ENCODE data around the gene SKAP1. TPM values are rescaled to one million over a fixed set of nuclear protein-coding genes. Genes with fewer than 3 reads are reported as not detected.
"Not testable (repeated sequence)": the region's sequence is repeated elsewhere in the genome, so short reads cannot be mapped to it uniquely, and the experiment has no call there.

Gene SKAP1
- total RNA-seq, 4 donors from 2014 or later, result 1.1 to 1.7 (median 1.2) TPM

DNA sequence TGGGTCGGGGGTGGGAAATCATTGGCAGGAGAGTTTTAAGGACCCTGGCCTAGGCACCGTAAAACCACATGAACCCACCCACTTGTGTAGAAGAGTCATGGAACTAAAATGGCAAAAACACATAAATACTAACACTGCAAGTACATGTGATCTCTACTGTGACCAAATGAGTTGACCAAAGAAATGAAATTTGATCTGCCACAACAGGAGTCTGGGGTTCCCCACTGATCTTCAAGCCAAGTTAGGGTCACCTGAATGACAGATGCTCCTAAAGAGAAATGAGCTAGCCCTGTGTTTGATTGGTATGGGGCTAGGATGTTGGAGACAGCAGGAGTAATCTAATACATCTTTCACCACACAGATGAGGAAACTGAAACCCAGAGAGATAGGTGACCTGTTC, 21.5 kb upstream of the SKAP1 start:
- Histone ChIP-seq H3K9me3 (peaks cover 0 to 9% (median 4%) of the 10 kb centered on the region in 4 donors), H3K4me1 (peaks cover 0 to under 1% (median 0%) of the 10 kb centered on the region in 4 donors), H3K36me3 (no peaks in the 10 kb centered on the region), H3K27me3 (peaks cover 0 to 36% (median 0%) of the 10 kb centered on the region in 4 donors), H3K4me3 (no peak overlapping the region), H3K27ac (replicated peaks in 1 of 4) (no peak overlapping the region)
- TF ChIP-seq EP300 (IDR thresholded peaks at IDR 0.05), result no peak
- no peak for TF ChIP-seq POLR2A (IDR thresholded peaks at IDR 0.05; ENCODE audit: low read depth)
- TF ChIP-seq POLR2AphosphoS5 (IDR thresholded peaks at IDR 0.05), result no peak
- no peak for TF ChIP-seq CTCF (IDR thresholded peaks at IDR 0.05)
- no peak for DNase-seq (ENCODE audit: extremely low spot score)
- WGBS, result 95% methylated on average over 2 of the region's 2 CpGs
- intact Hi-C loops (cut with DNase I), result loop anchor here (10.0 kb wide), 1 partner anchor 87 kb away; no protein-coding TSS in a partner anchor

- H3K27ac ChIP-seq (replicated peaks in 1 of 4); H3K36me3 ChIP-seq; H3K9me3 ChIP-seq; H3K4me3 ChIP-seq; H3K4me1 ChIP-seq; intact Hi-C loops (cut with DNase I); DNase-seq (ENCODE audit: extremely low spot score): not testable (repeated sequence)
- peaks cover 0 to 29% (median 0%) of the 10 kb centered on the region in 4 donors for H3K27me3 ChIP-seq
- 78% methylated on average over 3 of the region's 3 CpGs for WGBS
These were observed 19.3 kb upstream of the SKAP1 start for GRCh38 chr17:48449335-48449734.

GRCh38 chr17:48445248-48445620, 15.2 kb upstream of the SKAP1 start:
- H3K9me3 ChIP-seq, result no peaks in the 10 kb centered on the region
- H3K27me3 ChIP-seq, result peaks cover 0 to 24% (median 0%) of the 10 kb centered on the region in 4 donors
- H3K4me1 ChIP-seq, result no peaks in the 10 kb centered on the region
- no peak overlapping the region for H3K4me3 ChIP-seq
- no peak for TF ChIP-seq POLR2A (IDR thresholded peaks at IDR 0.05; ENCODE audit: low read depth)
- no peak for TF ChIP-seq POLR2AphosphoS5 (IDR thresholded peaks at IDR 0.05)
- no peak for TF ChIP-seq CTCF (IDR thresholded peaks at IDR 0.05)
- no peak for TF ChIP-seq EP300 (IDR thresholded peaks at IDR 0.05)
- 78% methylated on average over 7 of the region's 7 CpGs for WGBS
- no peak overlapping the region for H3K27ac ChIP-seq (replicated peaks in 1 of 4)
- no peaks in the 10 kb centered on the region for H3K36me3 ChIP-seq
- intact Hi-C loops (cut with DNase I), result no loop called here
- no peak for DNase-seq (ENCODE audit: extremely low spot score)

- no peaks in the 10 kb centered on the region for H3K9me3 ChIP-seq
- 77% methylated on average over 22 of the region's 22 CpGs for WGBS
- H3K4me1 ChIP-seq, result no peaks in the 10 kb centered on the region
- TF ChIP-seq CTCF (IDR thresholded peaks at IDR 0.05), result no peak
- TF ChIP-seq POLR2A (IDR thresholded peaks at IDR 0.05; ENCODE audit: low read depth), result no peak
- no peak for TF ChIP-seq EP300 (IDR thresholded peaks at IDR 0.05)
- no peak for TF ChIP-seq POLR2AphosphoS5 (IDR thresholded peaks at IDR 0.05)
- H3K27me3 ChIP-seq, result peaks cover 0 to 24% (median 0%) of the 10 kb centered on the region in 4 donors
- H3K27ac ChIP-seq (replicated peaks in 1 of 4), result no peak overlapping the region
- intact Hi-C loops (cut with DNase I), result no loop called here
- DNase-seq (ENCODE audit: extremely low spot score), result no peak
- no peaks in the 10 kb centered on the region for H3K36me3 ChIP-seq
- H3K4me3 ChIP-seq, result no peak overlapping the region
These were observed 14.7 kb upstream of the SKAP1 start for GRCh38 chr17:48444516-48445247.

DNA sequence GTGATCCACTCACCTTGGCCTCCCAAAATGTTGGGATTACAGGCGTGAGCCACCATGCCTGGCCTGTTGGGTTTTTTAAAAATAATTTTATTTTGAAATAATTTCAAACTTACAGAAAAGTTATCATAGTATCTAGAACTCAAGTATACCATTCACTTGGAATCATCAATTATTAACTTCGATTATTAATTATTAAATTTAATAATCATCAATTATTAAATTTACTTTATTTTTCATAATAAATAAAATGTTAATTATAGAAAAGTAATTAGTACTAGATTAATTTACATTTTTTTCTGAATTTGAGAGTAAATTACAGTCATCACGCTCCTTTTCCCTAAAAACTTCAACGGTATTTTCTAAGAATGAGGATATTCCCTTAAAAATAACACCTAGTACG, 13.7 kb upstream of the SKAP1 start:
- H3K27me3 ChIP-seq, result peaks cover 0 to 20% (median 0%) of the 10 kb centered on the region in 4 donors
- no peak overlapping the region for H3K27ac ChIP-seq (replicated peaks in 1 of 4)
- TF ChIP-seq POLR2A (IDR thresholded peaks at IDR 0.05; ENCODE audit: low read depth) (no peak), CTCF (IDR thresholded peaks at IDR 0.05) (no peak), POLR2AphosphoS5 (IDR thresholded peaks at IDR 0.05) (no peak), EP300 (IDR thresholded peaks at IDR 0.05) (no peak)
- H3K36me3 ChIP-seq, result no peaks in the 10 kb centered on the region
- intact Hi-C loops (cut with DNase I), result no loop called here
- H3K4me3 ChIP-seq, result no peak overlapping the region
- H3K4me1 ChIP-seq, result no peaks in the 10 kb centered on the region
- no peaks in the 10 kb centered on the region for H3K9me3 ChIP-seq
- no peak for DNase-seq (ENCODE audit: extremely low spot score)
- WGBS, result 92% methylated on average over 5 of the region's 5 CpGs

Measured in esophagus muscularis mucosa (tissue), 4 donors.